AG04449 (cell line): ENCODE data around the gene OR10Z1.

Source experiments
- CTCF ChIA-PET: fragments of 350-600 bp; formaldehyde crosslinking; extraction: SDS; loops from one replicate; lab custom pipeline; 2021; ENCODE audit warnings: antibody characterized with exemption; lab: Yijun Ruan, JAX
- POLR2A ChIA-PET: fragments of 400-600, 350-600 bp; formaldehyde crosslinking; extraction: SDS; loops from one replicate; lab custom pipeline; 2020; ENCODE audit warnings: antibody characterized with exemption, inconsistent platforms; lab: Yijun Ruan, JAX
- DNase-seq: peaks from one replicate; pipeline ENCODE4 v3.0.0-alpha.2; 2010; ENCODE audit warnings: low read depth, low spot score
- H3K4me3 ChIP-seq: 2 replicates; pipeline ENCODE4 v1.5.1; 2011; ENCODE audit warnings: low read depth, mild to moderate bottlenecking, control low read depth, low read length
- CTCF ChIP-seq: IDR thresholded peaks from one replicate; pipeline ENCODE4 v1.5.1; 2011; ENCODE audit warnings: mild to moderate bottlenecking, moderate library complexity, low read length, control low read depth, inconsistent platforms; ENCODE audit not compliant: insufficient read depth; ENCODE audit errors: missing control alignments

The OR10Z1 gene

GRCh38 chr1:158611916-158612315 lies 6.8 kb downstream of the OR10Z1 start:
- ChIA-PET POLR2A (no interaction called here), CTCF (no interaction called here)
- TF ChIP-seq CTCF, result no peak
- H3K4me3 ChIP-seq, result no peak overlapping the region
- no peak for DNase-seq

GRCh38 chr1:158613764-158614163 lies 8.7 kb downstream of the OR10Z1 start:
- no peak for DNase-seq
- TF ChIP-seq CTCF, result no peak
- ChIA-PET POLR2A (no interaction called here), CTCF (no interaction called here)
- no peak overlapping the region for H3K4me3 ChIP-seq

GRCh38 chr1:158638146-158638545 lies 33.1 kb downstream of the OR10Z1 start:
- CTCF ChIA-PET, result no interaction called here
- no peak overlapping the region for H3K4me3 ChIP-seq
- no peak for DNase-seq
- no peak for TF ChIP-seq CTCF
- POLR2A ChIA-PET, result no interaction called here

- DNase-seq, result no peak
- ChIA-PET CTCF (no interaction called here), POLR2A (no interaction called here)
- TF ChIP-seq CTCF, result no peak
- no peak overlapping the region for H3K4me3 ChIP-seq
These were observed 33.8 kb downstream of the OR10Z1 start for GRCh38 chr1:158638904-158639303.

GRCh38 chr1:158644449-158644848 lies 39.4 kb downstream of the OR10Z1 start:
- ChIA-PET CTCF (no interaction called here), POLR2A (no interaction called here)
- H3K4me3 ChIP-seq, result no peak overlapping the region
- DNase-seq, result no peak
- TF ChIP-seq CTCF, result no peak

GRCh38 chr1:158646465-158646864 lies 41.4 kb downstream of the OR10Z1 start:
- TF ChIP-seq CTCF, result no peak
- CTCF ChIA-PET, result no interaction called here
- POLR2A ChIA-PET, result no interaction called here
- DNase-seq, result no peak
- no peak overlapping the region for H3K4me3 ChIP-seq
